ENCODE results near the gene WDR83.
"Not testable (repeated sequence)": the region's sequence is repeated elsewhere in the genome, so short reads cannot be mapped to it uniquely, and the experiment has no call there.

The WDR83 gene

DNA sequence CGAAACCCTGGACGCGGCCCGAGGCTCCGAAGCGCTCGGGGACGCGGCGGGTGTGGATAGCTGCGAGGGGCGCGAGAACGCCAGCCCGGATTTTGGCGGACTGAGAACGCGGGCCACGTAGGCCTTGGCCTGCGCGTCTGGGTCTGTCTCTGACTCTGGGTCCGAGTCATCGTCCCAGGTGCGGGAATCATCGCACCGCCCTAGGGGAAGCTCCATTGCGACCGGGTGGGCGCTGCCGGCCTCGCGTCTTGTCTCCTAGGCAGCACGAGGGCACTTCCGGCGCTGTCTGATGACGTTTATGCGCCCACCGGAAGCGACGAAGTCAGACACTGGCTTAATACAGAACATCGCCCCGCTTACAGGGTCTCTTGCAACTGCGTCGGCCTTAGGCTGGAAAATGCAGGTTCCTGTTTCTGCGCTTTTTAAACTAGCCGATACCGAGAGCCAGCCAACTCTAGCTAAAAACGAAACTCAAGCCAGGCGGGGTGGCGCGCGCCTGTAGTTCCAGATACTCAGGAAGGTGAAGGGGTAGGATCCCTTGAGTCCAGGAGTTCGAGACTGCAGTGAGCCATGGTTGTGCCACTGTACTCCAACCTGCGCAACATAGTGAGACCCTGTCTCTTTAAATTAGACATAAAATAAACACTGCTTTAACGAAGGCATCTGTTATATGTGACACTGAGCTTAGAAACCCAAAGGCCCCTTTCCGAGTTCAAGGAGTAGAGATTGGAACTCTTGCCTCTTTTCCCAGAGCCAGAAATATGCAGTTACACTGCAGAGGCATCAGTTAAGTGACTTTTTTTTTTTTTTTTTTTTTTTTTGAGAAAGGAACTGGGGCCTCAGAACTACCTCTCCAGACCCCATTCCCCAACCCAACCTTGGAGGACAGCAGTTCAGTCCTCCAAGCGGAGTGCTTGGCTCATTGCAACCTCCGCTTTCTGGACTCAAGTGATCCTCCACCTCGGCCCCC lies 30.0 kb downstream of the WDR83 start, which contains the start of gene FBXW9:
Gene FBXW9, minus strand, starts transcription at position 266 of the 970 bp plus-strand sequence. Its CDS starts 50 bp downstream, at position 216.
- no CpG with 5 or more reads among the region's 59 CpGs for WGBS (ENCODE audit: insufficient coverage, insufficient read length)
- peaks cover 17% of the 10 kb centered on the region for H3K36me3 ChIP-seq (ENCODE audit: control insufficient read depth, insufficient read depth, low read length)
- H3K4me1 ChIP-seq (ENCODE audit: control insufficient read depth, insufficient read depth, low read length) = no peaks in the 10 kb centered on the region
- H3K27me3 ChIP-seq (ENCODE audit: control insufficient read depth, insufficient read depth, low read length) = no peaks in the 10 kb centered on the region
- peak; percentile 93 for DNase-seq (ENCODE audit: low read depth, low spot score)
- peak within 1 kb of the TSS; percentile 66 for H3K4me3 ChIP-seq (ENCODE audit: low read length)
- no peaks in the 10 kb centered on the region for H3K9me3 ChIP-seq (ENCODE audit: control insufficient read depth, insufficient read depth, low read length)
- H3K27ac ChIP-seq (ENCODE audit: low read length) = no peak within 1 kb of the TSS

DNA sequence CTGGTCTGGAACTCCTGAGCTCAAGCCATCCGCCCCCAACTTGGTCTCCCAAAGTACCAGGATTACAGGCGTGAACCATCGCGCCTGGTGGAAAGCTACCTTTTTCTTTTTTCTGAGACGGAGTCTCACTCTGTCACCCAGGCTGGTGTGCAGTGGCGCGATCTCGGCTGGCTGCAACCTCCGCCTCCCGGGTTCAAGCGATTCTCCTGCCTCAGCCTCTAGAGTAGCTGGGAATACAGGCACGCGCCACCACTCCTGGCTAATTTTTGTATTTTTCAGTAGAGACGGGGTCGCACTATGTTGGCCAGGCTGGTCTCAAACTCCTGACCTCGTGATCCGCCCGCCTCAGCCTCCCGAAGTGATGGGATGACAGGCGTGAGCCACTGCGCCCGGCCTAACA lies 30.8 kb downstream of the WDR83 start:
- no CpG with 5 or more reads among the region's 22 CpGs for WGBS (ENCODE audit: insufficient coverage, insufficient read length)
- peaks cover 22% of the 10 kb centered on the region for H3K36me3 ChIP-seq (ENCODE audit: control insufficient read depth, insufficient read depth, low read length)
- H3K27ac ChIP-seq (ENCODE audit: low read length); H3K4me3 ChIP-seq (ENCODE audit: low read length); H3K27me3 ChIP-seq (ENCODE audit: control insufficient read depth, insufficient read depth, low read length); H3K4me1 ChIP-seq (ENCODE audit: control insufficient read depth, insufficient read depth, low read length); H3K9me3 ChIP-seq (ENCODE audit: control insufficient read depth, insufficient read depth, low read length); DNase-seq (ENCODE audit: low read depth, low spot score): not testable (repeated sequence)

DNA sequence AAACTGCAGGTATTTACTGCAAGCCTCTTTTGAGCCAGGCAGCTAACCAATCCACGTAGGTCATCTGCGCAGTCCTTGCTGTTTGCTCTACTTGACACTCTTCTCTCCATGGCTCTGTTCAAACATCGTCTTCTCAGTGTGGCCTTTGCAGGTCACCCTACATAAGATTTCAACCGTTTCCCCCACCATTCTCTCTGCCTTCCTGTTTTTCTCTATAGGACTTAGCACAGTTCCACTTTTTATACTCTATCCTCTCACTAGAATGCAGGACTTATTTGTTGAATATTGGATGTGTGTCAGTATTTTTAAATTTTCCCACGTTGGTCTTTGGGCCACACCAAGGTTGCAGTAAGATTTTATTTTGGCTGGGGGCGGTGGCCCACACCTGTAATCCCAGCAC lies 31.5 kb downstream of the WDR83 start:
- DNase-seq (ENCODE audit: low read depth, low spot score) = no peak
- Histone ChIP-seq H3K27ac (ENCODE audit: low read length) (no peak overlapping the region), H3K27me3 (ENCODE audit: control insufficient read depth, insufficient read depth, low read length) (no peaks in the 10 kb centered on the region), H3K36me3 (ENCODE audit: control insufficient read depth, insufficient read depth, low read length) (peaks cover 26% of the 10 kb centered on the region), H3K4me1 (ENCODE audit: control insufficient read depth, insufficient read depth, low read length) (no peaks in the 10 kb centered on the region), H3K9me3 (ENCODE audit: control insufficient read depth, insufficient read depth, low read length) (no peaks in the 10 kb centered on the region), H3K4me3 (ENCODE audit: low read length) (no peak overlapping the region)
- no CpG with 5 or more reads among the region's 6 CpGs for WGBS (ENCODE audit: insufficient coverage, insufficient read length)

DNA sequence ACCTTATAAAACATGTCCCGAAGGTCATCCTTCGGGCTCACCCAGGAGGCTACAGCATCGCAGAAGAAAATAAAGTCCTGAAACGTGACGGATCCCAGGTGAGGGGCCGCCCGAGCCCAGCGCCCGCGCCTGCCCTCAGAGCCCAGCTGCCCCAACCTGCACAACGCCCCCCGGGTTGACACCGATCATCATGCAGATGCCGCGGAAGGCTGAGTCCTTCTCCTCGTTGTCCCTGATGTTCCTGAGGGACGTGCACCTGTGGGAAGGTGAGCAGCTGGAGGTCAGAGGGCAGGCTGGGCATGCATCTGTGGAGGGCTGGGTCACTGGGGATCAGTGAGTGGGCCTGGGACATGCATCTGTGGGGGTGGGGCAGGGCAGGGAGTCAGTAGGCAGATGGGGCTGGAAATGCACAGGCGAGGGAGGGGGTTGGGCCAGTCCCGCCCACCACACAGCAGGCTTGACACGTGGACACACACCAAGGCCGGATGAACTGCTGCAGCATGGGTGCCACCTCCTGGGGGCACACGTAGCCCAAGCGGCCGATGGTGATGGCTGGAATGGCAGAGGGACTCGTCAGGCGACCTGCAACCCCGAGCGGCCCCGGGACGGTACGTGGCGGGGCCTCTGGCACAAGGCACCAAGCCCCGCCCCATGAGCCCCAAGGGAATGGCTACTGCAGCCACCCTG lies 35.1 kb downstream of the WDR83 start:
- Histone ChIP-seq H3K36me3 (ENCODE audit: control insufficient read depth, insufficient read depth, low read length) (peaks cover 44% of the 10 kb centered on the region), H3K4me3 (ENCODE audit: low read length) (no peak overlapping the region), H3K9me3 (ENCODE audit: control insufficient read depth, insufficient read depth, low read length) (no peaks in the 10 kb centered on the region), H3K27ac (ENCODE audit: low read length) (no peak overlapping the region), H3K27me3 (ENCODE audit: control insufficient read depth, insufficient read depth, low read length) (no peaks in the 10 kb centered on the region), H3K4me1 (ENCODE audit: control insufficient read depth, insufficient read depth, low read length) (peaks cover 1% of the 10 kb centered on the region; the same call in 1 of the 2 replicates)
- WGBS (ENCODE audit: insufficient coverage, insufficient read length) = no CpG with 5 or more reads among the region's 33 CpGs
- no peak for DNase-seq (ENCODE audit: low read depth, low spot score)

DNA sequence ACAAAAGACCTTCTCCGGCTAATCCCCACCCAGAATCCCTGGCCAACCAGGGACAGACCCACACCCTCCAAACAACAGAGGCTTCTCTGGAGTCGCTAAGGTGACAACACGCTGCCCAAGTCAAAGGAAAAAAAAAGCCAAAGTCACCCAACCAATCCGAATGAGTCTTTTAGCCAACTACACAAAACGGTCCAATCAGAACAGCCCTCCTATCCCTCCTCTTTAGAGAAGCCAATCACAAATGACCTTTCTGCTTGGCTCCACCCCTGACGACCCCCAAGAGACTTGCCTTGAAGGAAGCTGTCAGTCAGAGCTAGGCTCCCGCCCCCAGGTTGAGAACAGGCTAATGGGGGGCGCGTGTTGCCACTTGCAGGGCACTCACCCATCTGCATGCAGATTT lies 36.4 kb downstream of the WDR83 start:
- Histone ChIP-seq H3K4me3 (ENCODE audit: low read length) (no peak overlapping the region), H3K9me3 (ENCODE audit: control insufficient read depth, insufficient read depth, low read length) (no peaks in the 10 kb centered on the region), H3K27me3 (ENCODE audit: control insufficient read depth, insufficient read depth, low read length) (no peaks in the 10 kb centered on the region), H3K4me1 (ENCODE audit: control insufficient read depth, insufficient read depth, low read length) (peaks cover 1% of the 10 kb centered on the region; the same call in 1 of the 2 replicates), H3K27ac (ENCODE audit: low read length) (no peak overlapping the region), H3K36me3 (ENCODE audit: control insufficient read depth, insufficient read depth, low read length) (peaks cover 44% of the 10 kb centered on the region)
- DNase-seq (ENCODE audit: low read depth, low spot score) = peak; percentile 93
- WGBS (ENCODE audit: insufficient coverage, insufficient read length) = no CpG with 5 or more reads among the region's 9 CpGs

DNA sequence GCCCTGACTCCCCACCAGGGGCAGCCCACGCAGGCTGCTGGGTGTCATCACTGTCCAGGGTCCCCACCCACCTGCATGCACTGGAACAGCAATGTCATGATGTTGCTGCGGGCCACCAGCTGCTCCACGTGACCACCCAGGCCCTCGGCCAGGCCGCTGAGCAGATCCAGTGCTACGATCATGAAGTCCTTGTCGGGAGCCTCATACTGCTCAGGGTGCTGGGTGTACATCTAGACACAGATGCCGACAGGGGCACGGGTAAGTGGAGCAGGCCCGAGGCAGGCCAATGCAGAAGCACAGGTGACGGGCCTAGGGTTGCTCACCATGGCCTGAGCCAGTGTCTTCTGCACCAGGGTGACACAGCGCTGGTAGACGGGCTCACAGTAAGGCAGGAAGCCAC lies 38.6 kb downstream of the WDR83 start:
- Histone ChIP-seq H3K4me3 (ENCODE audit: low read length) (no peak overlapping the region), H3K36me3 (ENCODE audit: control insufficient read depth, insufficient read depth, low read length) (peaks cover 52% of the 10 kb centered on the region), H3K27ac (ENCODE audit: low read length) (no peak overlapping the region), H3K9me3 (ENCODE audit: control insufficient read depth, insufficient read depth, low read length) (no peaks in the 10 kb centered on the region), H3K4me1 (ENCODE audit: control insufficient read depth, insufficient read depth, low read length) (peaks cover 1% of the 10 kb centered on the region; the same call in 1 of the 2 replicates), H3K27me3 (ENCODE audit: control insufficient read depth, insufficient read depth, low read length) (no peaks in the 10 kb centered on the region)
- DNase-seq (ENCODE audit: low read depth, low spot score) = no peak
- WGBS (ENCODE audit: insufficient coverage, insufficient read length) = no CpG with 5 or more reads among the region's 13 CpGs

DNA sequence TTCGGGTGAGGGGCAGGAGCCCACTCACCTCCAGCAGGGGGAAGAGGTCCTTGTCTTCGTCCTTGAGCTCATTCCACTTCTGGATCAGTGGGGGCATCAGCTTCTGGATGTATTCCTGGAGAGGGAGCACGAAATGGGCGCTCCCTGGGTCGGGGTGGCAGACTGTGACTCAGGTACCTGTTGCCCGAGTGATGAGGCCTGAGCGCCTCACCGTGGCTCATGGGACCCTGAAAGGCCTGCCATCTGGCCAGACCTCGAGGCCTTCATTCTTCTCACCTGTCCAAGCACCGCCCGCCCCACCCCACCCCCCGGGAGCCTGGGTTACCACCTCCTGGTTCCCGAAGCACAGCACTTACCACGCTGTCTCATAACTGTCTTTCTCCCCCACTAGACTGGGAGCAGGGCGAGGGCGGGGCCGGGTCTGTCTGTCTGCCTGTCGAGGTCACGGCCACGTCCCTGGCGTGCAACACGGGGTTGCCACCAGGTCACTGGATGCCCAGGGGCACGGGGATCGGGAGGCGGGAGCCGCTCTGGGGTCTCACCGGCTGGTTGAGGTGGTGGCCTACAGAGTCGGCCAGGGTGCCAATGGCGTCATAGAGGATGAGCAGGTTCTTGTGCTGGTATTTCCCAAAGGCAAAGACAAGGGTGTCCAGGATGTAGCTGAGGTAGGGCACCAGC lies 39.2 kb downstream of the WDR83 start:
- Histone ChIP-seq H3K36me3 (ENCODE audit: control insufficient read depth, insufficient read depth, low read length) (peaks cover 51% of the 10 kb centered on the region), H3K9me3 (ENCODE audit: control insufficient read depth, insufficient read depth, low read length) (no peaks in the 10 kb centered on the region), H3K4me3 (ENCODE audit: low read length) (no peak overlapping the region), H3K27me3 (ENCODE audit: control insufficient read depth, insufficient read depth, low read length) (no peaks in the 10 kb centered on the region), H3K4me1 (ENCODE audit: control insufficient read depth, insufficient read depth, low read length) (peaks cover 1% of the 10 kb centered on the region; the same call in 1 of the 2 replicates), H3K27ac (ENCODE audit: low read length) (no peak overlapping the region)
- no peak for DNase-seq (ENCODE audit: low read depth, low spot score)
- WGBS (ENCODE audit: insufficient coverage, insufficient read length) = no CpG with 5 or more reads among the region's 29 CpGs

DNA sequence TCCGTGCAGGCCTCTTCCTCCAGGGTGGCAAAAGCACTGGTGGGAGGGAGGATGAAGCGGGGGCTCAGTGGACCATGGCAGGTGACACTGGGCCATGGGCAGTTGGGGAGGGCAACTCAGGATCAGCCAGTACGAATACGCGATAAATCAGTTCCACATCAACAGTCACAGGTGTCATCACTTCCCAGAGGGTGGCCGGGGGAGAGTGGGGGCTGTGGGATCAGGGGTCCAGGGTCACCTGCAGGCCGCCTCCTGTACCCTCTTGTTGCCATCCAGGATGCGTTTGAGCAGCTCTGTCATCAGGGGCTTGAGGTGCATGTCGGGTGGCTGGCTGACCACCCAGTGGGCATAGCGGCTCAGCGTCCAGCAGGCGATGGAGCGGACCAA lies 39.7 kb downstream of the WDR83 start:
- Histone ChIP-seq H3K27ac (ENCODE audit: low read length) (no peak overlapping the region), H3K4me3 (ENCODE audit: low read length) (no peak overlapping the region), H3K9me3 (ENCODE audit: control insufficient read depth, insufficient read depth, low read length) (no peaks in the 10 kb centered on the region), H3K27me3 (ENCODE audit: control insufficient read depth, insufficient read depth, low read length) (no peaks in the 10 kb centered on the region), H3K36me3 (ENCODE audit: control insufficient read depth, insufficient read depth, low read length) (peaks cover 49% of the 10 kb centered on the region), H3K4me1 (ENCODE audit: control insufficient read depth, insufficient read depth, low read length) (peaks cover 1% of the 10 kb centered on the region; the same call in 1 of the 2 replicates)
- no peak for DNase-seq (ENCODE audit: low read depth, low spot score)
- no CpG with 5 or more reads among the region's 13 CpGs for WGBS (ENCODE audit: insufficient coverage, insufficient read length)

DNA sequence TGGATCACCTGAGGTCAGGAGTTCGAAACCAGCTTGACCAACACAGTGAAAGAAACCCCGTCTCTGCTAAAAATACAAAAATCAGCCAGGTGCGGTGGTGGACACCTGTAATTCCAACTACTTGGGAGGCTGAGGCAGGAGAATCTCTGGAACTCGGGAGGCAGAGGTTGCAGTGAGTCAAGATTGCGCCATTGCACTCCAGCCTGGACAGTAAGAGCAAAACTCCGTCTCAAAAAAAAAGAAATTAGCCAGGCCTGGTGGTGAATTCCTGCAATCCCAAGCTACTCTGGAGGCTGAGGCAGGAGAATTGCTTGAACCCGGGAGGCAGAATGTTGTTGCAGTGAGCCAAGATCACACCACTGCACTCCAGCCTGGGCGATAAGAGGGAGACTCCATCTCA lies 42.0 kb downstream of the WDR83 start:
- H3K27ac ChIP-seq (ENCODE audit: low read length) = no peak overlapping the region
- peaks cover 43% of the 10 kb centered on the region for H3K36me3 ChIP-seq (ENCODE audit: control insufficient read depth, insufficient read depth, low read length)
- WGBS (ENCODE audit: insufficient coverage, insufficient read length) = no CpG with 5 or more reads among the region's 8 CpGs

DNA sequence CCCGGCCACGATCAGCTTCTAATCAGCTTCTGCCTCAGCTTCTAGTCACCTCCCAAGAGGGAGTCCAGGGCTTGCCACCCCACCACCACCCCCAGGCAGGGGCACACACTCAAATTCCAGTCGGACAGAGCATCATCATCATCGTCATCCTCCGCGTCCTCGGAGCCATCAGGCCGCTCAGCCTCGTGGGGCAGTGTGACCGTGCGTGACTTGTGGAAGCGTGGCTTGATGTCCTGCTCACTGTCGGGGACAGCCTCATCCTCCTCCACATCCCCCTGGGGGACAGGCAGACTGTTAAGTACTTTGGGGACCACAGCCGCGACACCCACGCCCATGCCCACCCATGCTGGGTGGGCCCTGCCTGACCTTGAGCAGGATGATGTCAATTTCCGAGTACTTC lies 44.6 kb downstream of the WDR83 start:
- no peaks in the 10 kb centered on the region for H3K4me1 ChIP-seq (ENCODE audit: control insufficient read depth, insufficient read depth, low read length)
- no CpG with 5 or more reads among the region's 17 CpGs for WGBS (ENCODE audit: insufficient coverage, insufficient read length)
- H3K4me3 ChIP-seq (ENCODE audit: low read length) = no peak overlapping the region
- peaks cover 53% of the 10 kb centered on the region for H3K36me3 ChIP-seq (ENCODE audit: control insufficient read depth, insufficient read depth, low read length)
- H3K27me3 ChIP-seq (ENCODE audit: control insufficient read depth, insufficient read depth, low read length) = no peaks in the 10 kb centered on the region
- no peaks in the 10 kb centered on the region for H3K9me3 ChIP-seq (ENCODE audit: control insufficient read depth, insufficient read depth, low read length)
- no peak overlapping the region for H3K27ac ChIP-seq (ENCODE audit: low read length)
- no peak for DNase-seq (ENCODE audit: low read depth, low spot score)

More for the DNA sequence above, 42.0 kb downstream of the WDR83 start:
- Histone ChIP-seq H3K27me3 (ENCODE audit: control insufficient read depth, insufficient read depth, low read length) (no peaks in the 10 kb centered on the region), H3K9me3 (ENCODE audit: control insufficient read depth, insufficient read depth, low read length) (no peaks in the 10 kb centered on the region), H3K4me1 (ENCODE audit: control insufficient read depth, insufficient read depth, low read length) (no peaks in the 10 kb centered on the region), H3K4me3 (ENCODE audit: low read length) (no peak overlapping the region)
- no peak for DNase-seq (ENCODE audit: low read depth, low spot score)
